Heart left ventricle (tissue), 16 donors: ENCODE measurements around the gene PLPPR5. TPM values are rescaled to one million over a fixed set of nuclear protein-coding genes. Genes with fewer than 3 reads are reported as not detected.
A peak's percentile ranks its signal among the peaks of the same experiment; 100 is the strongest.

ENCODE experiments used
- ATAC-seq, 4 donors: fragments of 200-7000 bp; cut with Tn5 transposase; one replicate each; pipeline ENCODE4 v1.9.1; 2020 to 2022; ENCODE audit warnings: moderate library complexity in 4 of 4, mild to moderate bottlenecking in 3 of 4, moderate number of reproducible peaks in 1 of 4
- DNase-seq, 5 donors: peaks; one replicate each; pipeline ENCODE4 v3.0.0-alpha.2; 2020
- H3K27ac ChIP-seq, 12 donors: fragments of 200-600 bp; sonication (generic) in 4 of 12; one replicate each; pipeline versions ENCODE4 v1.5.0 to v1.8.0; 2016 to 2022; ENCODE audit warnings: mild to moderate bottlenecking in 2 of 12
- H3K27me3 ChIP-seq, 9 donors: fragments of 200-600 bp; sonication (generic) in 2 of 9; one replicate each; pipeline versions ENCODE4 v1.5.1 to v1.8.0; 2016 to 2022; ENCODE audit warnings: mild to moderate bottlenecking in 3 of 9
- H3K36me3 ChIP-seq, 9 donors: fragments of 200-600 bp; sonication (generic) in 2 of 9; one replicate each; pipeline versions ENCODE4 v1.5.0 to v1.8.0; 2018 to 2022; ENCODE audit warnings: mild to moderate bottlenecking in 2 of 9
- H3K4me1 ChIP-seq, 12 donors: fragments of 200-600 bp; sonication (generic) in 4 of 12; one replicate each; pipeline versions ENCODE4 v1.5.0 to v1.8.0; 2016 to 2022; ENCODE audit warnings: mild to moderate bottlenecking in 3 of 12
- H3K4me3 ChIP-seq, 12 donors: fragments of 200-600 bp; sonication (generic) in 4 of 12; one replicate each; pipeline versions ENCODE4 v1.5.0 to v1.8.0; 2017 to 2022; ENCODE audit warnings: mild to moderate bottlenecking in 9 of 12, moderate library complexity in 4 of 12
- H3K9me3 ChIP-seq, 12 donors: fragments of 200-600 bp; sonication (generic) in 4 of 12; one replicate each; pipeline versions ENCODE4 v1.5.0 to v1.8.0; 2016 to 2022; ENCODE audit warnings: mild to moderate bottlenecking in 1 of 12
- CTCF ChIP-seq, 12 donors: fragments of 200-600 bp; sonication (generic) in 4 of 12; IDR thresholded peaks; one replicate each; pipeline versions ENCODE4 v1.5.0 to v1.8.0; 2018 to 2022; ENCODE audit warnings: antibody characterized with exemption in 12 of 12, mild to moderate bottlenecking in 5 of 12
- POLR2A ChIP-seq, 2 donors: fragments of 450-650 bp; IDR thresholded peaks; one replicate each; pipeline ENCODE4 v1.6.1; 2017; ENCODE audit warnings: antibody characterized with exemption in 2 of 2, mild to moderate bottlenecking in 2 of 2, moderate library complexity in 2 of 2
- WGBS, 4 donors: extraction: QIAGEN DNeasy Blood & Tissue Kit in 2 of 4; methylation state at CpG; one replicate each; pipeline versions ENCODE4 v1.1.5 to v1.1.7; 2013 to 2018; 5-methylcytosine and 5-hydroxymethylcytosine counted together
- intact Hi-C, 10 donors: fragments of 100-400 bp; cut with DNase I; formaldehyde crosslinking; loops; one replicate each; pipeline versions ENCODE4 v1.11.1 to v1.14.2; 2022
- polyA plus RNA-seq, 2 donors: library from polyadenylated mRNA; stranded (reverse); fragments of 200-250 nt; gene quantifications; one replicate each; pipeline ENCODE4 v1.2.3, GENCODE V29; 2013
- total RNA-seq, 9 donors: library from RNA; depleted of rRNA in 2 of 9; stranded (reverse); fragments of >200 nt in 2 of 9; fragmentation: NEBNext Ultra II Directional in 3 of 9; extraction: Animal tissue kit (Norgen Biotek cat#: 25700) in 3 of 9; gene quantifications; one replicate each; pipeline versions ENCODE4 v1.1.0 to v1.2.4, GENCODE V29; 2016 to 2023
- donor health status: ischemic (EF 13 %, LVEDD 7.1; RV severe dilation, severe dysfunction).
- donor health status: healthy with polysubstance abuse.
- donor health status: DM: no; HTN: yes; CAD: no.
- donor health status: DM: no; HTN: no; CAD: no.
- donor health status: ischemic (EF 25% LVEDD 6.9; RV normal size, moderate dysfunction).
- donor health status: ischemic (EF 25% LVEDD 5.7; RV mildly dilated, moderate dysfunction).
- donor health status: healthy.
- donor health status: DM: yes; HTN: yes; CAD: no.
- donor health status: ischemic (EF 35%, LVEDD 5.7; RV mildly dilated, moderate dysfunction).
- donor health status: nonischemic (EF 11% LVEDD 7.7; RV severe dilation, severe dysfunction).
- donor health status: DM: yes; HTN: yes; CAD: no.
- donor health status: PGD.
- donor health status: ischemic (EF 29% LVEDD 5.4; RV normal size, mild dysfunction).
- donor health status: nonischemic (EF 23%, LVEDD 6.1; RV moderate dilation, normal function).

The PLPPR5 gene
- total and polyA plus RNA-seq, 11 donors = not detected

- Histone ChIP-seq H3K27ac (no peak overlapping the region), H3K4me3 (no peak overlapping the region), H3K36me3 (no peaks in the 10 kb centered on the region), H3K27me3 (no peaks in the 10 kb centered on the region), H3K9me3 (no peaks in the 10 kb centered on the region), H3K4me1 (no peaks in the 10 kb centered on the region)
- ATAC-seq (peak in 2 of 4 donors; percentile 41 to 74), DNase-seq (no peak)
- 60 to 68% (median 62%) methylated on average over 4 of the region's 4 CpGs for WGBS, 4 donors
- intact Hi-C loops = loop anchor here in 1 of 10 donors (10.0 kb wide), 1 partner anchor 743 kb away; no protein-coding TSS in a partner anchor
- TF ChIP-seq CTCF (IDR thresholded peaks at IDR 0.05) (peak in 4 of 12 donors; percentile 4 to 23 (median 14)), POLR2A (IDR thresholded peaks at IDR 0.05) (no peak)
These were observed 13.3 kb downstream of the PLPPR5 start for GRCh38 chr1:98991127-98992012.

GRCh38 chr1:98989556-98989907 is 15.1 kb downstream of the PLPPR5 start:
- Histone ChIP-seq H3K27me3 (no peaks in the 10 kb centered on the region), H3K9me3 (no peaks in the 10 kb centered on the region), H3K4me1 (no peaks in the 10 kb centered on the region), H3K36me3 (no peaks in the 10 kb centered on the region), H3K4me3 (no peak overlapping the region), H3K27ac (no peak overlapping the region)
- TF ChIP-seq CTCF (IDR thresholded peaks at IDR 0.05) = no peak
- TF ChIP-seq POLR2A (IDR thresholded peaks at IDR 0.05) = no peak
- DNase-seq (no peak), ATAC-seq (no peak)
- WGBS, 4 donors = 79 to 93% (median 81%) methylated on average over 1 of the region's 1 CpG
- intact Hi-C loops = no loop called here

GRCh38 chr1:98988904-98989555 is 15.6 kb downstream of the PLPPR5 start:
- no peaks in the 10 kb centered on the region for H3K4me1 ChIP-seq
- DNase-seq (no peak), ATAC-seq (no peak)
- intact Hi-C loops = no loop called here
- H3K9me3 ChIP-seq = peaks cover 0 to 4% (median 0%) of the 10 kb centered on the region in 12 donors
- WGBS, 4 donors = 74 to 82% (median 80%) methylated on average over 2 of the region's 2 CpGs
- no peaks in the 10 kb centered on the region for H3K36me3 ChIP-seq
- no peak overlapping the region for H3K27ac ChIP-seq
- TF ChIP-seq CTCF (IDR thresholded peaks at IDR 0.05) (no peak), POLR2A (IDR thresholded peaks at IDR 0.05) (no peak)
- H3K27me3 ChIP-seq = no peaks in the 10 kb centered on the region
- H3K4me3 ChIP-seq = no peak overlapping the region

GRCh38 chr1:98985687-98986086 is 19.0 kb downstream of the PLPPR5 start:
- no peak for ATAC-seq
- Histone ChIP-seq H3K9me3 (peaks cover 0 to 9% (median 0%) of the 10 kb centered on the region in 12 donors), H3K27me3 (no peaks in the 10 kb centered on the region), H3K4me3 (no peak overlapping the region), H3K36me3 (no peaks in the 10 kb centered on the region), H3K27ac (no peak overlapping the region), H3K4me1 (no peaks in the 10 kb centered on the region)
- TF ChIP-seq CTCF (IDR thresholded peaks at IDR 0.05) (no peak), POLR2A (IDR thresholded peaks at IDR 0.05) (no peak)
- intact Hi-C loops = no loop called here
- no peak for DNase-seq
- 56 to 88% (median 85%) methylated on average over 2 of the region's 2 CpGs for WGBS, 4 donors
